ENCODE measurements around the gene UIMC1.

- no peak for TF ChIP-seq MAX (IDR thresholded peaks at IDR 0.05)
- TF ChIP-seq CTCF (IDR thresholded peaks at IDR 0.05 in 2 of 3, conservative IDR thresholded peaks at IDR 0.05 in 1 of 3; ENCODE audit: borderline replicate concordance in 1 of 3, insufficient read depth in 1 of 3, low read depth in 2 of 3, low read length in 2 of 3), result no peak
- no peak for TF ChIP-seq POLR2AphosphoS5 (IDR thresholded peaks at IDR 0.05; ENCODE audit: low read depth, low read length)
- TF ChIP-seq EZH2 (IDR thresholded peaks at IDR 0.05), result no peak
- no peak for TF ChIP-seq YY1 (IDR thresholded peaks at IDR 0.05; ENCODE audit: extremely low read depth, insufficient replicate concordance, low read depth, low read length)
- no peak for TF ChIP-seq SRF (IDR thresholded peaks at IDR 0.05; ENCODE audit: low read depth)
- TF ChIP-seq POLR2A (IDR thresholded peaks at IDR 0.05; ENCODE audit: borderline replicate concordance, extremely low read depth, insufficient read depth, insufficient read length), result no peak
- no peak for TF ChIP-seq TCF7L2 (IDR thresholded peaks at IDR 0.05; ENCODE audit: borderline replicate concordance, extremely low read depth, insufficient read depth, insufficient read length)
- TF ChIP-seq CEBPB (IDR thresholded peaks at IDR 0.05; ENCODE audit: low read depth), result no peak
Observed at GRCh38 chr5:176881021-176881749, 125.4 kb downstream of the UIMC1 start.

All from HCT116 (cell line).